Measurements from ENCODE around the gene MTCH1.

- TF ChIP-seq FOXK2 (IDR thresholded peaks at IDR 0.05) (no peak), CHD4 (IDR thresholded peaks at IDR 0.05) (no peak), NRF1 (conservative IDR thresholded peaks at IDR 0.05; ENCODE audit: low read depth, low read length) (no peak), CTCF (IDR thresholded peaks at IDR 0.05 in 2 of 3, conservative IDR thresholded peaks at IDR 0.05 in 1 of 3; ENCODE audit: control insufficient read depth in 2 of 3, extremely low read depth in 1 of 3, insufficient read depth in 1 of 3, low read depth in 3 of 3, low read length in 3 of 3) (no peak), NR2C2 (IDR thresholded peaks at IDR 0.05; ENCODE audit: borderline replicate concordance, control insufficient read depth, insufficient read length, low read depth) (no peak), EED (IDR thresholded peaks at IDR 0.05; ENCODE audit: low read depth) (no peak), BHLHE40 (IDR thresholded peaks at IDR 0.05; ENCODE audit: borderline replicate concordance in 1 of 2, low read depth in 2 of 2, low read length in 1 of 2) (no peak), RAD21 (IDR thresholded peaks at IDR 0.05; ENCODE audit: insufficient read depth, low read depth, low read length) (no peak), SIN3A (IDR thresholded peaks at IDR 0.05; ENCODE audit: low read depth, low read length) (no peak), BRCA1 (IDR thresholded peaks at IDR 0.05; ENCODE audit: low read depth, low read length) (no peak), ZNF24 (IDR thresholded peaks at IDR 0.05) (no peak), POLR2AphosphoS2 (IDR thresholded peaks at IDR 0.05; ENCODE audit: low read depth, low read length) (no peak)
Measured at GRCh38 chr6:36989264-36989663, 3.3 kb upstream of the MTCH1 start.
